Omental fat pad (tissue), 4 donors: ENCODE data around the gene ENTPD8. TPM values are rescaled to one million over a fixed set of nuclear protein-coding genes. Genes with fewer than 3 reads are reported as not detected.

Experiments
- ATAC-seq: fragments of 150-250 bp; one replicate; pipeline ENCODE4 v1.9.1; 2016; ENCODE audit warnings: mild to moderate bottlenecking, moderate library complexity; ENCODE audit not compliant: low FRiP score
- DNase-seq: peaks from one replicate; pipeline ENCODE4 v3.0.0-alpha.2; 2019; ENCODE audit warnings: low spot score
- CTCF ChIP-seq, 3 donors: fragments of 450-650 bp; IDR thresholded peaks; one replicate each; pipeline ENCODE4 v1.5.1; 2016 to 2017; ENCODE audit warnings: antibody characterized with exemption in 3 of 3, mild to moderate bottlenecking in 3 of 3, moderate library complexity in 2 of 3
- total RNA-seq, 4 donors: library from RNA; depleted of rRNA; stranded (reverse); fragments of >200 nt; gene quantifications; one replicate each; pipeline ENCODE4 v1.1.0, GENCODE V29; 2016

ENTPD8 gene
- total RNA-seq, 4 donors from 2014 or later = not detected

GRCh38 chr9:137423514-137424291, 17.5 kb downstream of the ENTPD8 start:
- DNase-seq = no peak
- peak; percentile 68 for ATAC-seq
- TF ChIP-seq CTCF (IDR thresholded peaks at IDR 0.05) = peak in 1 of 3 donors; percentile 2

- peak in 2 of 3 donors; percentile 28 to 86 for TF ChIP-seq CTCF (IDR thresholded peaks at IDR 0.05)
- ATAC-seq = peak; percentile 92
- DNase-seq = peak; percentile 81
Observed at GRCh38 chr9:137422604-137423513, 18.3 kb downstream of the ENTPD8 start, which contains the start of the genes EXD3 and NOXA1. Gene EXD3, minus strand, starts transcription at chr9:137423162. Its CDS starts 27,805 bp downstream, at chr9:137395357. Gene NOXA1, plus strand, starts transcription at chr9:137423393. Its CDS starts 137 bp downstream, at chr9:137423530.

GRCh38 chr9:137421838-137422603, 19.1 kb downstream of the ENTPD8 start:
- TF ChIP-seq CTCF (IDR thresholded peaks at IDR 0.05) = no peak
- DNase-seq (no peak), ATAC-seq (no peak)

GRCh38 chr9:137417161-137418021, 23.8 kb downstream of the ENTPD8 start:
- DNase-seq = no peak
- peak; percentile 53 for ATAC-seq
- no peak for TF ChIP-seq CTCF (IDR thresholded peaks at IDR 0.05)

GRCh38 chr9:137416563-137417151, 24.5 kb downstream of the ENTPD8 start:
- DNase-seq = no peak
- TF ChIP-seq CTCF (IDR thresholded peaks at IDR 0.05) = no peak
- no peak for ATAC-seq
